WI38 (cell line): ENCODE measurements around the gene TMEM169.

Experiments used
- H3K4me3 ChIP-seq: 2 replicates; pipeline ENCODE4 v1.5.1; 2011; ENCODE audit warnings: low read depth, mild to moderate bottlenecking, control low read depth, low read length
- CTCF ChIP-seq: IDR thresholded peaks from 2 replicates; pipeline ENCODE4 v1.5.1; 2012; ENCODE audit warnings: low read depth, mild to moderate bottlenecking, control low read depth, low read length

TMEM169 gene

GRCh38 chr2:216081012-216081411 is 707 bp upstream of the TMEM169 start:
- peak overlapping the region; percentile 76 for H3K4me3 ChIP-seq
- TF ChIP-seq CTCF, result no peak

GRCh38 chr2:216082117-216082711 is 495 bp downstream of the TMEM169 start:
- peak overlapping the region; percentile 76 for H3K4me3 ChIP-seq
- no peak for TF ChIP-seq CTCF

GRCh38 chr2:216082805-216083204 is 1.1 kb downstream of the TMEM169 start:
- no peak overlapping the region for H3K4me3 ChIP-seq
- no peak for TF ChIP-seq CTCF

GRCh38 chr2:216083464-216084281 is 2.0 kb downstream of the TMEM169 start:
- no peak for TF ChIP-seq CTCF
- no peak overlapping the region for H3K4me3 ChIP-seq

- TF ChIP-seq CTCF, result no peak
- H3K4me3 ChIP-seq, result no peak overlapping the region
Measured at GRCh38 chr2:216084547-216084946, 2.8 kb downstream of the TMEM169 start.

GRCh38 chr2:216086207-216086893 is 4.6 kb downstream of the TMEM169 start:
- no peak overlapping the region for H3K4me3 ChIP-seq
- TF ChIP-seq CTCF, result no peak

- no peak for TF ChIP-seq CTCF
- H3K4me3 ChIP-seq, result no peak overlapping the region
Measured at GRCh38 chr2:216090369-216090786, 8.7 kb downstream of the TMEM169 start.
